Measurements from ENCODE around the gene MCOLN2.
"Not testable (repeated sequence)": the region's sequence is repeated elsewhere in the genome, so short reads cannot be mapped to it uniquely, and the experiment has no call there.

MCOLN2 gene

DNA sequence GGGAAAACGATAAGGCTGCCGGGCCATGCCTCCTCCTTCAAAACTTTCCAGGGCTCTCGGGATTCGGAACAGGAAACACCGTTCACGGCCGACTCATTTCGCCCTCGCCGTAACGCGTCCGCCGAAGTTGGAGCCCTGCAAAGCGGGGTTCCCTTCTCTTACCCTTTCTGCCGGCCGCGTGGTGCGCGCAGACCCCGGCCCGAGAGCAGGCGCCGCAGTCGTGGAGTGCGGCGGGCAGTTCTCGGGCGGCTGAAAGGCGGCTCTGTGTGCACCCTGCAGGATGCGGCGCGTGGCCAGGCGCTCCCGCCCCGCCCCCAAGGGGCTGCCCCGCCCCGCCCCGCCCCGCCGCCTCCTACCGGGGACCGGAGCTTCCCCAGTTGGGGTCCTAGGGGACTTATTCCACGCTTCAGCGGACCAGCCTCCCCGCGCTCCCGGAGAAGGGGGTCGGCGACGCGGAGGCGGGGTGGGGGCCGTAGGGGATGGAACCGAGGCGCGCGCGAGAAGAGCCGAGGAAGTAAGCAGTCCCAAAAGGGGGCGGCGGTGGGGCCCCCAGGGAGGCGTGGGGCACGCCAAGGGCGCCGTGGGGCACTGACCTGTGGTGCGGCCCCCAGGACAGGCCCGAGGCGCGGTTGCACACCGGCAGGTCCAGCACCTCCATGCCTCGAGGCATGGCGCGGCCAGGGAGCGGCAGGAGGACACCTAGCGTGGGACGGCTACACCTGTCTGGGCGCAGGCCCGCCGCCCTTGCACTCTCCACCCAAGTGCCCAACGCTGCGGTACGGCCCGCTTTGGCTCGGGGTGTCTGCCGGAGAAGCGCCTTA lies at the start of gene MCOLN2:
Gene MCOLN2 (minus strand): TSS at position 268 of the 821 bp plus-strand sequence. CDS start 241 bp downstream, at position 27.
- DNase-seq (ENCODE audit: low read depth) = no peak

DNA sequence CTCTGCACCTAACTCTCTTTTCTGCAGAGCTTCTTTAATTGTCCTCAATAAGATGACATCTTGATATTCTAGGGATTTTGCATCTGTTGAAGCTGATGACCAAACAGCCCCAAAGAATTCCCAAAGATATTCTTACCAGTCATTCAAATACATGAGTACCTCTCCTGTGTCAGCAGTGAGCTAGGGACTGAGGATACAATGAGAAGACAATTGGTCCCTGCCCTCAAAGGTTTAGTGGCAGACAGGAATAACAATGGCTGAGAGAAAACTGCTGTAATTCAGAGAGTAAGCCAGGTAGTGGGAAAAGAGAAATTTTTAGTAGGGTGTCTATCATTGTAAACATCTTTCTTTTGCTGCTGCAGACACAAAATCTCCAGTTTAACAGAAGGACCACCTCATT lies 45.5 kb upstream of the MCOLN2 start:
- no peak for DNase-seq (ENCODE audit: low read depth)

DNA sequence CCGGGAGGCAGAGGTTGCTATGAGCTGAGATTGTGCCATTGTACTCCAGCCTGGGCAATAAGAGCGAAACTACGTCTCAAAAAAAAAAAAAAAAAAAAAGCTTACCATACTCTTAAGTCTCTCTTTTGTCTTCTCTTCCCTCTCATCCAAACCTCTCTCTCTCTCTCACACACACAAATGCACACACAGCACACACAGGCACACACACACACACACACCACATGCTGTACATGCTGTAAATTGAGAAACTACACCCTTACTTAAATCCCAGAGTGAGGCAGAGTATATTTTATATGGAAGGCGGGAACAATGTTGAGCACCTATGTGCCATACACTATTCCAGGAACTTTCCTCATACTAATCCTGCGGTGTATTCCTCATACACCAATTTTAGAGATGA lies 44.9 kb upstream of the MCOLN2 start:
- no peak for DNase-seq (ENCODE audit: low read depth)

DNA sequence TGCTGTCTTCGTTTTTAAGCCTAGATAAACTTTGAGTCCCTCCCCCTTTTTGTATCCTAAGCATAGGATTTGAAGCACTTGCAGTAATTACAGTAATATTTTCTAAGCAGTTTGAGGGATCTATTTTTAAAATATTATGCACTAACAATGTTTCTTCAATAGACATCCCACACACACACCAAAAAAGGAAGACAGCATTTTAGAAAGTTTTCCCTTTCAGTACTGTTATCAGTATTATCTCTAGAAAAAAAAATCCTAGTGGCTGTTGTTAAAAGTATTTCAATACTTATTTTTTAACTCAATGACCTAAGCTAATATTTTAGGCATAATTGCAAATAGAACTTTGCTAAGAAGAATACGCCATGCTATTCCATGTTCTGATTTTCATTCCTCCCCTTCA lies 36.3 kb upstream of the MCOLN2 start:
- DNase-seq (ENCODE audit: low read depth) = no peak

DNA sequence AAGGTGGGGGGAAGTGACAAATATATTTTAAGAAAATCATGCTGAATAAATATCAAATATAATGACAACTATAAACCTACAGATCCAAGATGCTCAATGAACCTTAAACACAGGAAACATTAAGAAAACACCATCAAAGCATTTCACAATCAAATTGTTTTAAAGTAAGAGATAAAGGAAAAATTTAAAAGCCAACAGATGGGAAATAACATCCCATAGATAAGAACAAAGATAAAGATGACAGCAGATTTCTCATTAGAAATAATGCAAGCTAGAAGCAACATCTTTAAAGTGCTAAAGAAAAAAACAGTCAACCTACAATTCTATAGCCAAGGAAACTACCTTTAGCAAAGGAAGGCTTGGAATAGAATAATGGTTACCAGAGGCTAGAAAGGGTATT lies 33.6 kb upstream of the MCOLN2 start:
- no peak for DNase-seq (ENCODE audit: low read depth)

DNA sequence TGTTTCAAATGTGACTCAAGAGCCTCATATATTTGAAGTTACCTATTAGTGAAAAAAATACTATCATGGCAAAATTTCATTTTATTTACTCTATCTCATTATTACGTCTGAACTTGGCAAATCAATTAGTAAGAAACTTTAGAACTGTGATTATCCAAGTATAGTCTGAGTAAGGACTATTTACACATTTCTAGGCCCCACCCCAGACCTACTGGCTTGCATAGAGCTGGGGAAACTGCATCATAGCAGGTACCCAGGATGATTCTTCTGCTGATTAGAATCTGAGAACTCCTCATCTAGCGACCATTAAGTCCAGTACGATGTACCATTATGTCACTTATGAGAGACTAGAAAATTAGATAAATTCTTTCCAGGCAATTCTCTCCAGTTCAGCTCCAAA lies 31.2 kb upstream of the MCOLN2 start:
- DNase-seq (ENCODE audit: low read depth) = no peak

DNA sequence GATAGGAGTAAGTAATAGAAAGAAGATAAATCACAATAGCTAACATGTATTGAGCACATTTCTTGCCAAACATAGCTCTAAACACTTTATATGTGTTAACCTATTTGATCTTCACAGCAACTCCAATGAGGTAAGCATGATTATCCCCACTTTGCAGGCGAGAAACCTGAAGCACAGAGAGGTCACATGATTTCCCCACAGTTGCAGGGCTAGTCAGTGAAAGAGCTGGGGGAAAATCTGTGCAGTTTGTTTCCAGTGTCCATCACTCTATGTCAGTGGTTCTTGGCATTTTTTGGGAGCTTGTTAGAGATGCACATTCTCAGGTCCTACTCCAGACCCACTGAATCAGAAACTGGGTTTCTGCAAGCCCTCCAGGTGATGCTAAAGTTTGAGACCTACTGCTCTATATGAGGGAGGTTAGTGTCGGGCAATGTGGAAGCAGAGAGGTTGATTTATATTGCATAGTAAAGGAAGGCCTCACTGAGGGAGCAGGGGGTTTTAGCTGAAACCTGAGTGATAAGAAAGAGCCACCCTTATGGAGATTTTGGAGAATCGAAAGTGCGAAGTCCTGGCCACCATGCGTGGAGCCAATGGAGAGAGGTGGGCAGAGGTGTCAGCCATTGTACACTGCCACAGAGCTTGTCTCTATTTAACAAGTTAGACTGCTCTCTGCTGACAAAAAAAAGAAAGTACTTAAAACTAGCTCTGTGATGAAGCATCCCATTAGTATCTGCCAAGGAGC lies 30.5 kb upstream of the MCOLN2 start:
- DNase-seq (ENCODE audit: low read depth) = no peak

DNA sequence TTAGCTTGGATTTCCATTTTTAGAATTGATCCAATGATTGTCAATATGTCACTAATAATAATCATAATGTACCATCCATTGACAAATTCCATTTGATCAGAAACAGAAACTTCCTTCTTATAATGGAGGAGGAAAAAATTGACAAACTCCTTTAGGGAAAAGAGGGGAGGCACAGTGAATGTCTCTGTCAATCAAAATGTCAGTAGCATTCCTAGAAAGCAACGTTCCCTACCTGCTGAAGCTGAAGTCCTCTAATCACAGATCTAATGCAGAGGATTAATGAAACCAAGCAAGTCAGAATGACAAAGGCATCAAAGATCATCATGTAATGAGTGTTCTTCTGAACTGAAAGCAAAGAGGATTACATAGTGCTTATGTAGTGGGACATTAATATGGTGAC lies 29.0 kb upstream of the MCOLN2 start:
- DNase-seq (ENCODE audit: low read depth) = no peak

DNA sequence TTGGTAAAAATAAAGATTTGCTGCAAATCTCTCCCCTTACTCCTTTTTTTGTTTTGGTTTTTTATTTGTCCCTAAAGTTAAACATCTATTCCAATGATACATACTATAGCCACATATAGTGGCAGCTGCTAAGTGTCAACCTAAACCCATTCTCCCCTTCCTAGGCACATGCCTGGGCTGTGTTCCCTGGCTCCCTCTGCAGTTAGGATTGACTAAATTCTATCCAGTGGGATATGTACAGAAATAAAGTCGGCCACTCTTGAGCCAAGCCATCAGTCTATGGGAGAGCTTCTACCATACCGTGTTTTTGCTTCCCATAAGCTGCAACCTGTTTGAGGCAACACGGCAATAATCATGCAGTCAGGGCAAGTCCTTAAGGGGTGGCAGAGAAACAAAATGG lies 27.8 kb upstream of the MCOLN2 start:
- no peak for DNase-seq (ENCODE audit: low read depth)

DNA sequence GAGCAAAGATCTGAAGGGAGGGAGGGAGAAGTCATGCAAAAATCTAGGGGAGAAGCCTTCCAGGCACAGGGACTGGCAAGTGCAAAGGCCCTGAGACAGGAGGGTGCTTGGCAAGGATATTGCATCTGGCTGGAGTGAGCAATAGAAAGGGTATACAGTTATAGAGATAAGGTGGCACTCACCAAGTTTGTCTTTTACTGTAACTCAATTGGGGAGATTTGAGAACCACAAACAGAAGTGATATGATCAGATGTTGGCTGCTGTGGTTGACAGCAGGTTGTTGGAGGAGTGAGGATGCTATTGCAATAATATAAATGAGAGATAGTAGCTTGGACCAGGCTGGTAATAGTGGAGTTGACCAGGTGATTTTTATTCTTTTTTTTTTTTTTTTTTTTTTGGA lies 25.8 kb upstream of the MCOLN2 start:
- DNase-seq (ENCODE audit: low read depth) = no peak

DNA sequence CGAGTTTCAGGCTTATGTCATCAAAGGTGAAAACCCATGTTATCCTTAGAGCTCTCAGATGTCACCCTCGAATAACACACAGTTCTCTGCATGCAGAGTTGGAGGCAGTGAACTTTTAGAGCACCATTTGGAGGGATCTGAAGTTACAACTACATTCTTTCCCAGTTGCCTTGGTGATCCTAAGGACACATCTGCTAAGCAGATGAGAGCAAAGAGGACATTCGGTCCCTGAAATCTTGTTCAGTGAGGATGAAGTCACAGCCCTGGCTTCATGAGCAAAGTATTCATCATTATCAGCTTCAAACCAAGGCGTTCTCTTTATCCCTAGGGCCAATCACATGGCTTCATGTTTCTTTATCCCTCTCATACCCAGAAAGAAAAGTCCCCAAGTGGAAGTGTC lies 23.1 kb upstream of the MCOLN2 start:
- no peak for DNase-seq (ENCODE audit: low read depth)

DNA sequence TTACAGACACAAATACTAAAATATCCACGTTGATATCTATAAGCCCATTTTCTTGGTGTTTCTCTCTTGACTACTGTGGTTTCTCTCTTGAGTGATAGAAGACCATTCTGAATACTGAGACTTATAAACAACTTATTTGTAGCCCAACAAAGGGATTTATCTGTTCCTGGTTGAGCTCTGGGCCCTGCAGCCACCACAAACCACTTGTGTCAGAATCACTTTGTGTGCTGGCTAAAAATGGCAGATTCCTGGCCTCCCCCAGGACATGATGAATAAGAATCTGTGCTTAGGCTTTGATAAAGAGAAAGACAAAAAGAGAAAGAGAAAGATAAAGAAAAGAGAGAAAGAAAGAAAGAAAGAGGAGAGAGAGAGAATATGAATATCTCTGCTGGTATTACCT lies 18.9 kb upstream of the MCOLN2 start:
- no peak for DNase-seq (ENCODE audit: low read depth)

DNA sequence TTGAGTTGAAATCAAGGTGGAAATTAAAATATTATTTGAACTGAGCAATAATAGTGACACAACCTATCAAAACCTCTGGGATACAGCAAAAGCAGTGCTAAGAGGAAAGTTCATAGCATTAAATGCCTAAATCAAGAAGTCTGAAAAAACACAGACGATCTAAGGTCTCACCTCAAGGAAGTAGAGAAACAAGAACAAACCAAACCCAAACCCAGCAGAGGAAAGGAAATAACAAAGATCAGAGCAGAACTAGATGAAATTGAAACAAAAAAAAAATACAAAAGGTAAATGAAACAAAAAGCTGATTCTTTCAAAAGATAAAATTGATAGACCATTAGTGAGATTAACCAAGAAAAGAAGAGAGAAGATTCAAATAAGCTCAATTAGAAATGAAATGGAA lies 8.7 kb upstream of the MCOLN2 start:
- DNase-seq (ENCODE audit: low read depth) = not testable (repeated sequence)

DNA sequence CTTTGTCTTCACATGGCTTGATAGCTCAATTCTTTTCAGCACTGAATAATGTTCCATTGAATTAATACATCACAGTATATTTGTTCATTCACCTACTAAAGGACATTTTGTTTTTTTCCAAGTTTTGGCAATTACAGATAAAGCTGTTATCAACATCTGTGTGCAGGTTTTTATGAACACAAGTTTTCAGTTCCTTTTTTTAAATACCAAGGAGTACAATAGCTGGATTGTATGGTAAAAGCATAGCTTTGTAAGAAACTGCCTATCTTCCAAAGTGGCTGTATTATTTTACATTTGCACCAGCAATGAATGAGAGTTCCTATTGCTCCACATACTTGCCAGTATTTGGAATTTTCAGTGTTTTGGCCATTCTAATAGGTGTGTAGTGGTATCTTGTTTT lies 4.8 kb upstream of the MCOLN2 start:
- DNase-seq (ENCODE audit: low read depth) = no peak

DNA sequence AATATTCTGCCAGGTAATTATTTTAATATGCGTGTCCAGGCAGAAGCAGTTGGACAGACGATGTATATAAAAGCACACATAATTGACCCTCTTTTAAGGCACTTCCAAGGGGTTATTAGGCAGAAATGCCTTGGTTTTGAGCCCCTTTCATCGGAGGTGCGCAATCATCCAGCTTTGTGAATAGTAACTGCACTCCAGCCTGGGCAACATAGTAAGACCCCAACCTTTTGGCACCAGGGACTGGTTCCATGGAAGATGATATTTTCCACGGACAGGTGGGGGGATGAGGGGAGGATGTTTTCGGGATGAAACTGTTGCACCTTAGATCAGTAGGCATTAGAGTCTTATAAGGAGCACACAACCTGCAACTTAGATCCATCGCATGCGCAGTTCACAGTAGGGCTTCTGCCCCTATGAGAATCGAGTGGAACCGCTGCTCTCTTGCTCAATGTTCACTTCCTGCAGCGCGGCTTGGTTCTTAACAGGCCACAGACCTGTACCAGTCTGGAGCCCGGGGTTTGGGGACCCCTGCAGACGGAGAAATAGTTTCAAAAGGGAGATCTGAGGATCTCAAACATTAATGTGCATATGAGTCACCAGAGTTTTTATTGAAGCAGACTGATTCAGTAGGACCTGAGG lies 1.8 kb upstream of the MCOLN2 start:
- DNase-seq (ENCODE audit: low read depth) = peak; percentile 36

DNA sequence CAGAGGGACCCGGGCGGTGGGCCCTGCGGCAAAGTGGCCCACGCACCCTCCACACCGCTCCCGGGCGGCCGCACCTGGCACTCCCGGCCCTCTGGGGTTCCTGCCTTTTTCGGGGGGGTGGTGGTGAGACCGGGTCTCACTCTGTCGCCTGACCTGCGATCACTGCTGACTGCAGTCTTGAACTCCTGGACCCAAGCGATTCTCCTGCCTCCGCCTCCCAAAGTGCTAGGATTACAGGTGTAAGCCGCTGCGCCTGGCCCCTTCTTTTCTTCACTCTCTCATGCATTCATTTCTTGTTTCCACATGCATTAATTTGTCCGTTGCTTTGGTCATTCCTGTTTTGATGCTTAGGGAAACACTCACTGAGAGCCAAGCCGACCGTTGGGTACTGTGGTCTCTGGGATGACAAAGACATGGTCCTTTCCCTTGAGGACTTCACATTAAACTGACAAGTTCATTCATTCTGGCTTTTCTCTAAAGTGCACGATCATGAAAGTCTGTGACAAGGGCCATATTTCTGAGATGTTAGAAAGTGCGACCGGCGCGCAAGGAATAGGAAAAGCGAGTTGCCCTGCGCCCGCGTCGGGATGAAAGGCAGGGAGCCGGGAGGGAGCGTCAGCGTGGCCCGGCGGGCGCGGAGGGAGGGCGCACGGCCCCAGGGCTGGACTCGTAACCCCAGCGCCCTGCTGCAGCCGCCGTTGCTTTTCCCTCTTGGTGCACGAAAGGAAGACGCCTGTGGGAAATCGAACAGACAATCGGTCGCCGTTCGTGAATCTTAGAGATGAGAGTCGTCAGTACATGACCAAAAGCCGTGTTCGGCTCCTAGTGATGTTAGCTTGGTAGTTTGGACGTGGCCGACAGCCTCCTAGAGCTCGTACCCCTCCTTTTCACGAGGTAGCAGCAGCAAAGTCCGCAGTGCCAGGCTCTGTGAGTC lies 1.0 kb upstream of the MCOLN2 start:
- DNase-seq (ENCODE audit: low read depth) = no peak

DNA sequence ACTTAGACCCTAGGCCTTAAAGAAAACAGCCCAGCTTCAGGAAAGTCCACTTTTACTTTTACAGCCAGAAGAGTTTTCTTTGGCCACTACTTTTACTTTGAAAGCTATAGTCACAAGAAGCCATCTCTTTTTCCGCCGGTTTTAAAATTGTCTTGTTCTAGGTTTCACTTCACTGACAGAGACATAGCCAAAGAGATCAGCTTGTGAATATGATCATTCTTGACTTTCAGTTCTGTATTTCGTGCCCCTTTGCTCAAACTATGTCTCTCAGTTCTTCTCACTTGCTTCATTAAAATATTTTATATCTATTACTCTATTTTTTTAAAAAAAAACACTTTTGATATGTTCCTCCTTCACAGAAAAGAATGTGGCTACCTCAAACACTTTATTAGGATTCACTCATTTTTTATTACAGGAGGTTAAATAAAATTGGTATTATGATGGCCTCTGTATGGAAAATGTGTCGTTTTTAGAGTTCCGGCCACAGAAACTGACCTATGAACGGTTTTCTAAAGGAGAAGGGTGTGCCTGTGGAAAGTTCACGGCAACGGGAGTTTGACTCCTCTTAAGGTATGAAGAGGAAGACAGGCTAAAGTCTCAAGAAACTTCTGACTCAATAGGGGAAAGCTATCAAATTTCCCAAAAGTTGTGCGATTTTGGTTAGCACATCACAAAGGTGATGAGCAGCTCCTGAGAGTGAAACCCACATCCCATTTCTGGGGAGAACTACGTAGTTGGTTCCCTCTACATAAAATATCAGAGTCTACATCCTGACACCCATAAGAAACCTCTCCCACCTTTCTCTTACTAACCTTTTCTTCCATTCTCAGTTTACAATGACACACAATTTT lies 1.2 kb downstream of the MCOLN2 start:
- no peak for DNase-seq (ENCODE audit: low read depth)

DNA sequence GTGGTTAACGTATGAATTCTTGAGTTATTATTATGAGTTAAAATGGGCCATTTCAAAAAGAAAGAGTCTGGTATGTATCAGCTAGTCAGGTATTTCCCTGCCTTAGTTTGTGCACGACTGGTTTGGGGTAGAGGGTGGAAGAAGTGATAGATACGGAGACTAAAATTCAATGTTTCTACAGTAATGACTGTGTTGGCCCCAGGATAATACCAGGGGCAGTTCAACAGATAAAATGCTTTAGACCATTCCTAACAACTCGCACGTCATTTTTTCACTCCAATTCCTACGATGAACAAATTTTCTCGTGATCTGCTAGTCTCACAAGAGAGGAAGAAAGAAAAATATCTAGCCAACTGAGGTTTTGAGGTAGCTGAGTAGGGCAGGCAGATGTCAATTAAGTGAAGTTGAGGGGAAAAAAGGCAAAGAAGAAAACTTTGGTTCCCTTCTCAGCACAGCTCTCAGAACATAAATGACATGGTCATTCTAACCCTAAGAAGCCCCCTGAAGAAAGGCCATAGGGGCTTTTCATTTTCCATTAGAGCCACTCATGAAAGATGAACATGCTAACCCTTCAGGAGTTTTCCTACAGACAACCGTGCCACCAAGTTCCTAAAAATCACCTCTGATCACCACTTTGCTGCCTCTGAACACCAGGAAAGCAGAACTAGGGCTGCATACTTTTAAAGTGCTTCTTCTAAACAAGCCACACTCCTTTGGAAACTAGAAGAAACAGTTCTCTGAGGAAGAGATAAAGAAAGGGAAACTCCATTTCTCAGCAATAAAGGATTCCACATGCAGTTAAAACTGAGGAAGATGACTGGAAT lies 5.6 kb downstream of the MCOLN2 start:
- no peak for DNase-seq (ENCODE audit: low read depth)

DNA sequence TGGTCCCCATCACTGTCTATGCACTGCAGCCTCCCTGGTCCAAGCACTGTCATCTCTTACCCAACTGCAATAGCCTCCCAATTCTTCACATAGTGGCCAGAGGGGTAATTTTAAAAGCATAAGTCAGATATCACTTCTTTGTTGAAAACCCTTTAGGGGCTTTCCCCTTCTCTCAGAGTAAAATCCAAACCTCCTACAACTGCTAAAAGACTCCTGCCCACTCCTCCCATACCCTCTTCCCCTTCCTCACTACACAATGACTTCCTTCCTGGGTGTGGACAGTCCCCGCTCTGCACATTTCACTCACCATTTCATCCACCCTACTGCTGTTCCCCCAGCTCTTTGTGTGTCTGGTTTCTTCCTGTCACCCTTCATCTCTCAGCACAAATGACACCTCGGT lies 8.3 kb downstream of the MCOLN2 start:
- DNase-seq (ENCODE audit: low read depth) = no peak

DNA sequence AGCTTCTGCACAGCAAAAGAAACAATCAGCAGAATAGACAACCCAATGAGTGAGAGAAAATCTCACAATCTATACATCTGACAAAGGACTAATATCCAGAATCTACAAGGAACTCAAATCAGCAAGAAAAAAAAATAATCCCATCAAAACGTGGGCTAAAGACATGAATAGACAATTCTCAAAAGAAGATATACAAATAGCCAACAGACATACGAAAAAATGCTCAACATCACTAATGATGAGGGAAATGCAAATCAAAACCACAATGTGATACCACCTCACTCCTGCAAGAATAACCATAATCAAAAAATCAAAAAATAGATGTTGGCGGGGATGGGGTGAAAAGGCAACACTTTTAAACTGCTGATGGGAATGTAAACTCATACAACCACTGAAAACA lies 10.4 kb downstream of the MCOLN2 start:
- DNase-seq (ENCODE audit: low read depth) = not testable (repeated sequence)
